HEK293 (cell line): ENCODE measurements around the gene CDK5.

Experiments
- CTCF ChIA-PET: fragments of 350-600 bp; formaldehyde crosslinking; extraction: SDS; loops from one replicate; lab custom pipeline; 2021; ENCODE audit warnings: antibody characterized with exemption; lab: Yijun Ruan, JAX
- POLR2A ChIA-PET: fragments of 300-600 bp; formaldehyde crosslinking; extraction: SDS; loops from one replicate; lab custom pipeline; 2020; ENCODE audit warnings: antibody characterized with exemption, inconsistent platforms; lab: Yijun Ruan, JAX
- H3K27ac ChIP-seq: fragments of 200-500 bp; sonication (Bioruptor generic); 2 replicates; pipeline ENCODE4 v1.5.1; 2014; ENCODE audit warnings: low read depth, low read length, control low read depth, inconsistent platforms; ENCODE audit errors: extremely low read depth
- H3K36me3 ChIP-seq, 2 experiments: fragments of 200-500 bp in 1 of 2; sonication (Bioruptor generic) in 1 of 2; 1 replicate in 1 of 2; 2 replicates in 1 of 2; pipeline ENCODE4 v1.5.1; 2014 to 2017; ENCODE audit warnings: inconsistent platforms in 2 of 2, low read length in 2 of 2; ENCODE audit not compliant: control insufficient read depth in 2 of 2, insufficient read depth in 1 of 2
- H3K4me1 ChIP-seq: fragments of 200-500 bp; sonication (Bioruptor generic); 2 replicates; pipeline ENCODE4 v1.5.1; 2014; ENCODE audit warnings: mild to moderate bottlenecking, low read length, inconsistent platforms; ENCODE audit not compliant: control insufficient read depth, insufficient read depth
- H3K4me3 ChIP-seq: 2 replicates; pipeline ENCODE4 v1.5.1; 2011; ENCODE audit warnings: low read depth, mild to moderate bottlenecking, control low read depth, low read length, moderate library complexity
- H3K9me3 ChIP-seq: fragments of 200-500 bp; sonication (Bioruptor generic); 2 replicates; pipeline ENCODE4 v1.5.1; 2014; ENCODE audit warnings: low read depth, low read length, inconsistent platforms; ENCODE audit not compliant: control insufficient read depth, insufficient read depth
- GLIS1 ChIP-seq: fragments of 450-650 bp; formaldehyde crosslinking; IDR thresholded peaks from 2 replicates; pipeline ENCODE4 v1.5.1; 2016; ENCODE audit warnings: missing biosample characterization, missing genetic modification characterization
- PRDM10 ChIP-seq: fragments of 450-650 bp; formaldehyde crosslinking; IDR thresholded peaks from 2 replicates; pipeline ENCODE4 v1.5.1; 2016; ENCODE audit warnings: missing biosample characterization, missing genetic modification characterization
- SCRT1 ChIP-seq: fragments of 450-650 bp; formaldehyde crosslinking; IDR thresholded peaks from 2 replicates; pipeline ENCODE4 v1.5.1; 2016; ENCODE audit warnings: missing biosample characterization, missing genetic modification characterization, borderline replicate concordance
- ZBTB11 ChIP-seq: fragments of 450-650 bp; formaldehyde crosslinking; conservative IDR thresholded peaks from 2 replicates; pipeline ENCODE4 v1.5.1; 2016; ENCODE audit warnings: low read depth, missing biosample characterization, missing genetic modification characterization
- ZNF341 ChIP-seq: fragments of 450-650 bp; formaldehyde crosslinking; IDR thresholded peaks from 2 replicates; pipeline ENCODE4; 2016; ENCODE audit warnings: low read depth, missing biosample characterization, missing genetic modification characterization
- ZNF600 ChIP-seq: fragments of 450-650 bp; formaldehyde crosslinking; IDR thresholded peaks from 2 replicates; pipeline ENCODE4 v1.5.1; 2016; ENCODE audit warnings: missing biosample characterization, missing genetic modification characterization
- TF ChIP-seq, protein P1 (sequence below): fragments of 450-650 bp; formaldehyde crosslinking; IDR thresholded peaks from 2 replicates; pipeline ENCODE4 v1.5.1; 2016; ENCODE audit warnings: missing biosample characterization, missing genetic modification characterization

Gene CDK5

DNA sequence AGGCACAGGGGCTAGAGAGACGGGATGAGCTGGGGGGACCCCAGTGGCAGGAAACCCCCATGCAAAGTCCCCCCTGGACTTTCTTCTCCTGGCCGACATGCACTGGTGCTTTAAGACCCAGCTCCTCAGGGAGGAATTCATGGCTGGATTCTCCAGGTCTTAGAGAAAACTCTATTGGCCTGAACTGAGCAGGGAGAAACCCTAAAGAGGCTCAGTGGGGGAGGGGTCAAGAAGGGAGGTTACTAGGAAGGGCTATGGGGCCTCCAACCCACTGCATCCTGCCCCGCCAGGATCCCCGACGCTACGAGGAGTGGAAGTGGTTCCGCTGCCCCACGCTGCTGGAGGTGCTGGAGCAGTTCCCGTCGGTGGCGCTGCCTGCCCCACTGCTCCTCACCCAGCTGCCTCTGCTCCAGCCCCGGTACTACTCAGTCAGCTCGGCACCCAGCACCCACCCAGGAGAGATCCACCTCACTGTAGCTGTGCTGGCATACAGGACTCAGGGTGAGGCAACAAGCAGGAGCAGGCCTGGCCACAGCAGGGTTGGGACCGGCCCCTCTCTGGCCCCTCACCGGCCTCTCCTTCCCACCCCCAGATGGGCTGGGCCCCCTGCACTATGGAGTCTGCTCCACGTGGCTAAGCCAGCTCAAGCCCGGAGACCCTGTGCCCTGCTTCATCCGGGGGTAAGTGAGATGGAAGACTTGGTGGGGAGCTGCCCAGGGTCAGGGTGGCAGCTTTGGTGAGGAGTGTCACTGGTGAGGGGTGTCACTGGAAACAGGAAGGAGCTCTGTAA, 47.2 kb downstream of the CDK5 start (continued):
- TF ChIP-seq, protein P1, sequence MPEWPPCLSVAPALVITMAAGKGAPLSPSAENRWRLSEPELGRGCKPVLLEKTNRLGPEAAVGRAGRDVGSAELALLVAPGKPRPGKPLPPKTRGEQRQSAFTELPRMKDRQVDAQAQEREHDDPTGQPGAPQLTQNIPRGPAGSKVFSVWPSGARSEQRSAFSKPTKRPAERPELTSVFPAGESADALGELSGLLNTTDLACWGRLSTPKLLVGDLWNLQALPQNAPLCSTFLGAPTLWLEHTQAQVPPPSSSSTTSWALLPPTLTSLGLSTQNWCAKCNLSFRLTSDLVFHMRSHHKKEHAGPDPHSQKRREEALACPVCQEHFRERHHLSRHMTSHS (tag by site-specific recombination), result no peak
- TF ChIP-seq ZNF600, result peak; percentile 80; the same call in 1 of the 2 replicates

GRCh38 chr7:151010037-151010306, 47.7 kb downstream of the CDK5 start:
- H3K27ac ChIP-seq, result no peak overlapping the region
- no peaks in the 10 kb centered on the region for H3K9me3 ChIP-seq
- CTCF ChIA-PET, result interaction anchor here (0.6 to 2.9 kb wide), 8 partner anchors 9 to 306 kb away, joined by 3 to 26 read pairs (median 6); no protein-coding TSS in a partner anchor
- TF ChIP-seq ZBTB11 (no peak), ZNF341 (0 out of 2 replicates have a peak, but pooled peaks have one; percentile 27)
- TF ChIP-seq, all 188 proteins: peak for 1
- Histone ChIP-seq H3K4me1 (no peaks in the 10 kb centered on the region), H3K36me3 (no peaks in the 10 kb centered on the region), H3K4me3 (no peak overlapping the region)
- POLR2A ChIA-PET, result interaction anchor here (0.6 kb wide), 1 partner anchor 217 kb away, joined by 4 read pairs; no protein-coding TSS in a partner anchor

DNA sequence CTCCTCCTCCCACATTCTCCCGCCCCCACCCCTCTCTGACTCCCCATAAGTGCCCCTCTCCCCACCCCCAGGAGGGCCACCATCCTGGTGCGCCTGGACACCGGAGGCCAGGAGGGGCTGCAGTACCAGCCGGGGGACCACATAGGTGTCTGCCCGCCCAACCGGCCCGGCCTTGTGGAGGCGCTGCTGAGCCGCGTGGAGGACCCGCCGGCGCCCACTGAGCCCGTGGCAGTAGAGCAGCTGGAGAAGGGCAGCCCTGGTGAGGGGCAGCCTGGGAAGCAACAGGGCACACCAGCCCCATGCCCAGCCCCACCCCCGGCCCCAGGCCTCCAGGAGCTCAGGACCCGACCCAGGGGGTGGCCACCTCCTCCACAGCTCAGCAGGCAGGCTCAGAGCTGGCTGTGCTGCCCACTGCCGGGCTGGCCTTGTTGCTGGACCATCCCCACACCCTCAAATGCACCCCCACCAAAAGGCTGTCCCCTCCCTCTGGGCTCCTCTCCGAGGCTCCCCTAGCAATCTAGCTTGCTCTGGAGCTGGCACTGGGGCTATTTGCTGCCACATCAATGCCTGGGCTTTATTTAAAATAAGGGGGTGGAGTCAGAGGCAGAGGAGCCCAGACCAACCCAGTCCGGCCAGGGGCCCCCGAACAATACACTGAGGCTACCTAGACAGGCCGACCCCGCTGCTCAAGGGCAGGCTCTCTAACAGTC, 48.2 kb downstream of the CDK5 start:
- H3K36me3 ChIP-seq, result no peaks in the 10 kb centered on the region
- H3K9me3 ChIP-seq, result no peaks in the 10 kb centered on the region
- TF ChIP-seq GLIS1 (tag by site-specific recombination) (peak; percentile 49), SCRT1 (tag by site-specific recombination) (no peak), PRDM10 (tag by site-specific recombination) (no peak)
- no peak overlapping the region for H3K4me3 ChIP-seq
- ChIA-PET CTCF (interaction anchor here (0.5 to 2.8 kb wide), 8 partner anchors 9 to 161 kb away, joined by 3 to 26 read pairs (median 5); no protein-coding TSS in a partner anchor), POLR2A (interaction anchor here (0.6 kb wide), 1 partner anchor 218 kb away, joined by 4 read pairs; no protein-coding TSS in a partner anchor)
- H3K4me1 ChIP-seq, result no peaks in the 10 kb centered on the region
- H3K27ac ChIP-seq, result no peak overlapping the region
